ENCODE measurements around the gene NAALADL2.

GRCh38 chr3:175340338-175341015, 481.3 kb downstream of the NAALADL2 start:
- TF ChIP-seq POLR2AphosphoS5 (IDR thresholded peaks at IDR 0.05; ENCODE audit: low read depth, low read length) (no peak), CREB1 (IDR thresholded peaks at IDR 0.05) (no peak)
